Superior temporal gyrus (tissue), 1 donor: ENCODE results near the gene THADA.
"Not testable (repeated sequence)": the region's sequence is repeated elsewhere in the genome, so short reads cannot be mapped to it uniquely, and the experiment has no call there.

ENCODE experiments used
- DNase-seq: peaks from one replicate; pipeline ENCODE4 v3.0.0-alpha.2; 2016; ENCODE audit errors: extremely low spot score

The THADA gene

GRCh38 chr2:43539436-43539835 is 56.4 kb downstream of the THADA start:
- no peak for DNase-seq

DNA sequence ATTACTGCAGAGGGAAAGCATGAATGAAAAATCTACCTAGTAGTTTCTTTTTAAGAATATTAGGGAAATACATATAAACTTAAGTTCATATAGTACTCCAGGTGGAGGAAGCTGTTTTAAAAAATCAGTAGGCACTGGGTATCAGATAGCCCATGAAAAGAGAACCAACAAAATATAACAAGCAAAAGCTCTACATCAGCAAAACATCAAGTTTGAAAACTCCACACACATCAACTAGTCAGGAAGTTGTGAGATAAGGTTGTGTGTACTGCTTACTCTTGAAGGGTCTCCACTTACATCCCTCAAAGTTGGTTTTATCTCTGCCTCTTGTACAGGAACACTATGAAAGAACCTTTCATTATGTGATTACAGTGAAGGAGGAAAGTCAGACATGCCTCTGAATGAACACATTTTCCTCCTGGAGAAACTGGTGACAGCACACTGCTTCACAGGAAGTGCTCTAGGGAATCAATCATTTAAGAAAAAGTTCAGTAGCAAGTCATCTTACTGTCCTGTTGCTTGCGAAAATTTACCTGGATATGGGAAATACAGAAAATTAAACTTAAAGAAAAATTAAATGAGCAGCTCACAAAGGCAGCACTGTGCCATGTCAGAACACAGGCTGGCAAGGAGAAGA is 57.7 kb downstream of the THADA start:
- DNase-seq, result no peak

DNA sequence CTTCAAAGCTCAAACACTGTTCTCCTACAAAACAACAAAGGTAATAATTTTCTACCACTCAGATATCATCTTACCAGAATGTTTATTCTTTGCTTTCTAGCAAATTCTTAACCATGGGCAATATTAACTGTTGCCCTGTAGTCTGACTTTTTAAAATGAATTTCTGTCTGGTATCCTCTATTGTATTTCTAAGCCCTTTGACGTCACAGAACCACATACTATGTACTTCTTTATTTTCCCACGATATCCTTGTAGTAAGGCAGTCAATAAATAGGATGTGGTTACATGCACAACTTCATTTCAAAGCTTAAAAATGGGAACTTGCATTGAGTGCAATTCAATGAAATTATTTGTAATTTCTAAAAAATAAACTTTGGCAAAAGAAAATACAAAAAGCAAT is 58.7 kb downstream of the THADA start:
- no peak for DNase-seq

GRCh38 chr2:43534569-43534968 is 61.3 kb downstream of the THADA start:
- DNase-seq, result no peak

- DNase-seq, result not testable (repeated sequence)
Observed at GRCh38 chr2:43532572-43532971, 63.3 kb downstream of the THADA start.

DNA sequence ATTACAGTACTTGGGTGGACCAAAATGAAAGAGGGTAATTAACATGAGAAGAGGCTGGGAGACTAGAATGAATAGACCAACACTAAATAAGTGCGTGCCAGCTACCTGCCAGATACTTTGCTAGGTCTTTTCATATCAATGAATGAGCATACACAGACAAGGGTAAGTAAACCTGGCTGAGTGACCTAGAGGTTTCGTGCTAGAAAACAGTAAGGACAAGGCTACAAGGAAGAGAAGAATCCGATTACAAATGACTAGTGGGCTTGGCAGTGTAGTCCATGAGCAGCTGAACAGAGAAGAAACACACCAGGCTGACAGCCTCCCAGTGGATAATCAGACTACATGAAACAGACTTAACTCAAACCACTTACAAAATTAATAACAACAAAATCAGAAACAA is 64.6 kb downstream of the THADA start:
- no peak for DNase-seq

DNA sequence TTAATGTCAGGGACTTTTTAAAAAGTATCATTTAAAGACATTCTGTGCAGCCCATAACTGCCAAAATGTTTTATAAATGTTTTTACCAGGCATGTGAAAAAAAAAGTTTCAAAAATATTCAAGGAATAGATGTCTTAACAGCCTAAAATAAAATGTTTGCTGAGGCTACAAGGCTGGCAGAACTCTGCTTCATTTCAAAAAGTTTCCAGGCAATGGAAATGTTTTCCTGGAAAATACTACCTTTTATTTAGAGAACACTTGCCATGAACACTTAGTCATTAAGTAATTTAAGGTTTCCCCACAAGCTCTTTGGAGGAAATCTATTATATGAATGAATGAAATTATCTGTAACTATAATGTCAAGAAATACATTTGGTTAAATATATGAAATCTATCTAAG is 68.8 kb downstream of the THADA start:
- no peak for DNase-seq

DNA sequence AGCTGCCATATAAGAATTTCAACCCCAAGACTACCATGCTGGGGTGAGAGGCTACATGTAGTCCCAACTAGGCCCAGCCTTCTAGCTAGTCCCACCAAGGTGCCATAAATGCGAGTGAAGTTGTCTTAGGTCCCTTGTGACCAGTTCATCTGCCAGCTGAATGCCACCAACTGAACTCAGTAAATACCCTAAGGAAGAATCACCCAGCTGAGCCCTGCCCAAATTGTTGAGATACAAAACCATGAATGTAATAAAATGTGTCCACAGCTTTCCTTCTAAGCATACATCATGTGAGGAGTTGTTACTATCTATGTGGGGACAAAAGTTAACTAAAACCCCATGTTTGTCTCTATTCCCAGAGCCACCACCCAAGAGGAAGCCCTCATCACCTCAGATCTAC is 70.3 kb downstream of the THADA start:
- no peak for DNase-seq

GRCh38 chr2:43524177-43524965 is 71.5 kb downstream of the THADA start:
- DNase-seq, result no peak

DNA sequence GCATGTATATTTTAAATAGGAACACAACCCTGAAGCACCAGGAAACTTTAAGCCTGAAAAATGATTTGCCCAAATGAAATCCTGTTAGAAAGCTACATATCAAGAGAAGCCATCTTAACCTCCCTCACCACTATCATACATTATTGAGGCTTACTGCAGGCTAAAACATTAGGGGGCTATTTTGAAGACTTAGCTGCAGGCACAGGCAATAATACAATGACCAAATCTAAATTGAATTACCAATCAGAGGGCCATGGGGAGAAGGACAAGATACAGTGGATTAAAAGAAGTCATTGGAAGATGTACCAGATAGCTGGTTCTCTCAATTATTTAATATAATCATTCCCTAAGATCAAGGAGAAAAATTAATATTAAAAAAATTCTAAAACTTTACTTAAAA is 73.7 kb downstream of the THADA start:
- DNase-seq, result no peak

- no peak for DNase-seq
Observed at GRCh38 chr2:43521568-43521967, 74.3 kb downstream of the THADA start.

- DNase-seq, result no peak
Observed at GRCh38 chr2:43520919-43521318, 74.9 kb downstream of the THADA start.

- DNase-seq, result no peak
Observed at GRCh38 chr2:43519643-43520221, 76.1 kb downstream of the THADA start.

DNA sequence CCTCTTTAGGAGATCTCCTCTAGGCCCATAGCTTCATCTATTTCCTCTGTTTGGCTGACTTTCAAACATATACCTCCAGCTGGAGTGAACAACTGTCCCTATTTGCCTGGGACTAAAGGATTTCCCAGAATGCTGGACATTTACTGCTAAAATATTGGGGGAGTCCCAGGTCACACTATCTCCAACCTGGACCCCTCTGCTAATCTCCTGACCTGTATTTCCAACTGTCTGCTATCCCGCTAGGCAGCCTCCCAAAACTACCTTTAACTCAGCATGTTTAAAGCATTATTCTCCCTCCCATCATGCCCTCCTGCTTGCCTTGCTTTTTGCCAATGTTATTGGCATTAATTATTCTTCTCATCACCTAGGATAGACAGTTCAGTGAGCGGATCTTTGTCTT is 77.1 kb downstream of the THADA start:
- DNase-seq, result no peak

- no peak for DNase-seq
Observed at GRCh38 chr2:43518181-43518580, 77.7 kb downstream of the THADA start.

DNA sequence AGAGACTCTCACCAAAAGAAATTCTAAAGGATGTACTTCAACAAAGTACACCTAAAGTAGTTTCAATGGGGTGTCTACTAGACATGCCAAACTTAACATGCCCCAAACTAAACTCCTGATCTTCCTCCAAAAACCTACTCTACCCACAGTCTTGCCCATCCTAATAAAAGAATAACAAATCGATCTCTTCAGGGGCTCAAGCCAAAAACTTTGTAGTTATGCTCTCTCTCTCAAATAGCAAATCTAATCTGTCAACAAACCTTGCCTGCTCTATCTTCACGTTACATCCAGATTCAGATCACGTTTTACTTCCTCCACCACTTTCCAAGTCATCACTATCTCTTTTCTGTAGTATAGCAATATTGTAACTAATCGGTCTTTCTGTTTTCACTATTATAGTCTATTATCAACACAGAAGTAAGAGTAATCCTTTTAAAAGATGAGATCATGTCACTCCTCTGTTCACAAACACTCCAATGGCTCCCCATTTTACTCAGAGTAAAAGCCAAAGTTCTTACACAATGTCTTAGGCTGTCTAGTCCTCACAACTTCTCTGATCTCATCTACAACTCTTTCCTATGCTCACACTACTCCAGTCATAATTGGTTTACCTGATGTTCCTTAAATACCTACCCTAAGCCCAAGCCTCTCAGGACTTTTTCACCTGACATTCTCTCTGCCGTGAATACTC is 79.9 kb downstream of the THADA start:
- no peak for DNase-seq

GRCh38 chr2:43515248-43515647 is 80.6 kb downstream of the THADA start:
- DNase-seq, result no peak

- DNase-seq, result no peak
Observed at GRCh38 chr2:43513796-43514195, 82.0 kb downstream of the THADA start.

DNA sequence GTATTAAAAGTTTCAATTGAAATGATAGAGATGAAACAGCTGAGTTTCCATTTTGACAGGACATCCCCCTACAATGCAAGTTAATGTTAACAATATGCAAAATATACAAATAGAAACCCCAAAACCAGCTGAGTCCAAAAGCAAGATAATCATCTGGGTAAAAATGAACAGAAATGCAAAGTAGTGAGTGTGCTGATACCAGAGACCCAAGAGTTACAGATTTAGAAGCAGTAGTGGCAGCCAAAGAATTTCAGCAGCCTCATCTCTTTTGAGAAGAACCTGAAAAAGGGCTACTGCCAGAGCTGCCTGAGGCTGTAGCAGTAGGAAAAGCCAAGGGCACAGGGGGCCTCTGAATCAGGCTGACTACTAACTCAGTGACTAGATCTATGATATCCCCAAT is 82.6 kb downstream of the THADA start:
- no peak for DNase-seq

- DNase-seq, result no peak
Observed at GRCh38 chr2:43511199-43511598, 84.6 kb downstream of the THADA start.

GRCh38 chr2:43509886-43510285 is 86.0 kb downstream of the THADA start:
- no peak for DNase-seq

DNA sequence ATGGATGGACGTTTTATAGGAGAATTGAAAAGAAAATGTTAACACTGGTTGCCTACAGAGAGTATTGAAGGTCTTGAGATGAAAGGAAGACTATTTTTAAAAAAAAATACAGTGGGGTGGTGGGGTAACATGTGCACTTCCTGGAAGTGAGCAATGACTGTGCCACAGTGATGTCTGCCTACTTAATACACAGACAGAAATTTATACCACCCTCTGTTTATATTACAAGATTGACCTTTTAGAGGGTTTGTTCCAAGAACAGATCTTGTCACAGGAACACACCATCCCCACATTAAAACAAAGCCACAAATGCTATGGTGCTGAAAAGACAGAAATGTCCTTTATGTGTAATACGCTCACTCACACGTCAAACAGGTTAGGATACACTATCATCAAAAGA is 87.6 kb downstream of the THADA start:
- no peak for DNase-seq

- DNase-seq, result no peak
Observed at GRCh38 chr2:43507137-43507536, 88.7 kb downstream of the THADA start.
